Measurements from ENCODE around the gene CCDC191. TPM values are rescaled to one million over a fixed set of nuclear protein-coding genes. Genes with fewer than 3 reads are reported as not detected.
A peak's percentile ranks its signal among the peaks of the same experiment; 100 is the strongest.

CCDC191 gene
- total and polyA plus RNA-seq, 2 donors: 2.5 to 7.3 TPM

DNA sequence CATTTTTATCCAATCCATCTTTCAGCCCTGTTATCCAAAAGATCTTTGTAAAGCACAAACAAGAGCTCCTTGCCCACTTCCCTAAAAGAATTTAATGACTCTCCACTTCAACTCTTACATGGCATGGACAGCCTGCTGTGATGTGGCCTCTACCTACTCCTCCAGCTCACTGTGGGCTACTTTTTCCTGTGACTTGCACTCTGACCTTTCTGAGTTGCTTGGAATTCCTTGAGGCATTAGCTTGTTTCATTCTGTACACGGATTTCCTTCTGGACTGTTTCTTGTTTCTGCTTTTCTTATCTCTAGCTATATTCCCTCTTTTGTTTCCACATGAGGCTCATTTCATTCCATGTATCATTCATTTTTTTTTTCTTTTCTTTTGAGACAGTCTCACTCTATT is 15.5 kb upstream of the CCDC191 start:
- Histone ChIP-seq H3K27me3 (ENCODE audit: control insufficient read depth in 2 of 2, insufficient read depth in 1 of 2, low read length in 1 of 2) (no peaks in the 10 kb centered on the region), H3K4me1 (ENCODE audit: control insufficient read depth in 2 of 2, insufficient read depth in 2 of 2, low read length in 2 of 2) (no peaks in the 10 kb centered on the region), H3K4me3 (ENCODE audit: low read length in 2 of 2) (no peak overlapping the region), H3K9me3 (ENCODE audit: control insufficient read depth in 2 of 2, insufficient read depth in 1 of 2, low read length in 1 of 2) (no peaks in the 10 kb centered on the region), H3K36me3 (ENCODE audit: control insufficient read depth in 2 of 2, insufficient read depth in 2 of 2, low read length in 1 of 2) (peaks cover 23 to 51% of the 10 kb centered on the region in 2 donors), H3K27ac (ENCODE audit: low read depth in 1 of 2, low read length in 1 of 2) (no peak overlapping the region)
- 88% methylated on average over 1 of the region's 1 CpG for WGBS
- DNase-seq (ENCODE audit: low read depth in 6 of 9, low spot score in 9 of 9): no peak

- Histone ChIP-seq H3K4me3 (ENCODE audit: low read length in 2 of 2) (no peak overlapping the region), H3K4me1 (ENCODE audit: control insufficient read depth in 2 of 2, insufficient read depth in 2 of 2, low read length in 2 of 2) (no peaks in the 10 kb centered on the region), H3K27ac (ENCODE audit: low read depth in 1 of 2, low read length in 1 of 2) (no peak overlapping the region), H3K36me3 (ENCODE audit: control insufficient read depth in 2 of 2, insufficient read depth in 2 of 2, low read length in 1 of 2) (peaks cover 11 to 32% of the 10 kb centered on the region in 2 donors), H3K27me3 (ENCODE audit: control insufficient read depth in 2 of 2, insufficient read depth in 1 of 2, low read length in 1 of 2) (no peaks in the 10 kb centered on the region), H3K9me3 (ENCODE audit: control insufficient read depth in 2 of 2, insufficient read depth in 1 of 2, low read length in 1 of 2) (no peaks in the 10 kb centered on the region)
- 98% methylated on average over 4 of the region's 4 CpGs for WGBS
- DNase-seq (ENCODE audit: low read depth in 6 of 9, low spot score in 9 of 9): no peak
These were observed 12.0 kb upstream of the CCDC191 start for GRCh38 chr3:114068336-114068735.

DNA sequence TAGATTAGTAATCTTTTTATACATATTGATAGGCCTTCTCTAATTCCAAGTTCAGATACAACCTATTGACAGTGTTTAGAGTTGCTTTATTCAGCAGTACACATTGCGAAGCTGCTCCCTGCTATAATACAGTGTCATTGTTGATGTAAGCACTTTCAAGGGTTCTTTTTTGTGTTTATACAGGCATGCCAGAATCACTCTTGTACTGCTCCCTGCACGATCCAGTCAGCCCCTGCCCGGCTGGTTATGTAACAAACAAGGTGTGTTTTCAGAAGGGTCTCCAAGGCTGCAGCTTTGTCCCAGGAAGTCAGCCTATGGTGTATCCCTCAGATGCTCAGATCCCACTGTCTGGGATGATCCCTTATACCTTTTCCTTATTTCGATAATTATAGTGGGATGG is 11.5 kb upstream of the CCDC191 start:
- 98% methylated on average over 4 of the region's 4 CpGs for WGBS
- Histone ChIP-seq H3K27me3 (ENCODE audit: control insufficient read depth in 2 of 2, insufficient read depth in 1 of 2, low read length in 1 of 2) (no peaks in the 10 kb centered on the region), H3K27ac (ENCODE audit: low read depth in 1 of 2, low read length in 1 of 2) (no peak overlapping the region), H3K4me3 (ENCODE audit: low read length in 2 of 2) (no peak overlapping the region), H3K9me3 (ENCODE audit: control insufficient read depth in 2 of 2, insufficient read depth in 1 of 2, low read length in 1 of 2) (no peaks in the 10 kb centered on the region), H3K36me3 (ENCODE audit: control insufficient read depth in 2 of 2, insufficient read depth in 2 of 2, low read length in 1 of 2) (peaks cover 7 to 28% of the 10 kb centered on the region in 2 donors), H3K4me1 (ENCODE audit: control insufficient read depth in 2 of 2, insufficient read depth in 2 of 2, low read length in 2 of 2) (no peaks in the 10 kb centered on the region)
- no peak for DNase-seq (ENCODE audit: low read depth in 6 of 9, low spot score in 9 of 9)

- H3K4me1 ChIP-seq (ENCODE audit: control insufficient read depth in 2 of 2, insufficient read depth in 2 of 2, low read length in 2 of 2): peaks cover 0 to 3% of the 10 kb centered on the region in 2 donors
- H3K4me3 ChIP-seq (ENCODE audit: low read length in 2 of 2): no peak overlapping the region
- H3K27me3 ChIP-seq (ENCODE audit: control insufficient read depth in 2 of 2, insufficient read depth in 1 of 2, low read length in 1 of 2): no peaks in the 10 kb centered on the region
- H3K36me3 ChIP-seq (ENCODE audit: control insufficient read depth in 2 of 2, insufficient read depth in 2 of 2, low read length in 1 of 2): peaks cover 0 to 9% of the 10 kb centered on the region in 2 donors
- 96% methylated on average over 8 of the region's 8 CpGs for WGBS
- no peaks in the 10 kb centered on the region for H3K9me3 ChIP-seq (ENCODE audit: control insufficient read depth in 2 of 2, insufficient read depth in 1 of 2, low read length in 1 of 2)
- no peak overlapping the region for H3K27ac ChIP-seq (ENCODE audit: low read depth in 1 of 2, low read length in 1 of 2)
- no peak for DNase-seq (ENCODE audit: low read depth in 6 of 9, low spot score in 9 of 9)
These were observed 4.8 kb upstream of the CCDC191 start for GRCh38 chr3:114060906-114061655.

DNA sequence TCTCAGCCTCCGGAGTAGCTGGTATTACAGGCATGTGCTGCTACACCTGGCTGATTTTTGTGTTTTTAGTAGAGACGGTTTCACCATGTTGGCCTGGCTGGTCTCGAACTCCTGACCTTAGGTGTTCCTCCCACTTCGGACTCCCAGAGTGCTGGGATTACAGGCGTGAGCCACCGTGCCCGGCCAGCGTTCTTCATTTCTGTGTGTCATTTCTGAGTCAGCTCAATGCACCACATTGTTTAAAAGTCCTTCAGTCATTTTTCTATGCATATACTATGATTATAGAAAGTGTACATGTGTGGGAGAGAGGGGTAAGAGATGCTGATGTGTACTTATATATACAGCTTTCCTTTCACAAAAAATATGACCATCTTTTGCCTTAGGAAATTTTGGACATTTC is 2.3 kb upstream of the CCDC191 start:
- peaks cover 0 to 3% of the 10 kb centered on the region in 2 donors for H3K4me1 ChIP-seq (ENCODE audit: control insufficient read depth in 2 of 2, insufficient read depth in 2 of 2, low read length in 2 of 2)
- no peaks in the 10 kb centered on the region for H3K27me3 ChIP-seq (ENCODE audit: control insufficient read depth in 2 of 2, insufficient read depth in 1 of 2, low read length in 1 of 2)
- no peak for DNase-seq (ENCODE audit: low read depth in 6 of 9, low spot score in 9 of 9)
- no peaks in the 10 kb centered on the region for H3K9me3 ChIP-seq (ENCODE audit: control insufficient read depth in 2 of 2, insufficient read depth in 1 of 2, low read length in 1 of 2)
- peaks cover 0 to 3% of the 10 kb centered on the region in 2 donors for H3K36me3 ChIP-seq (ENCODE audit: control insufficient read depth in 2 of 2, insufficient read depth in 2 of 2, low read length in 1 of 2)
- no peak overlapping the region for H3K4me3 ChIP-seq (ENCODE audit: low read length in 2 of 2)
- H3K27ac ChIP-seq (ENCODE audit: low read depth in 1 of 2, low read length in 1 of 2): no peak overlapping the region
- 97% methylated on average over 8 of the region's 8 CpGs for WGBS

GRCh38 chr3:114057011-114057347 is 653 bp upstream of the CCDC191 start:
- Histone ChIP-seq H3K4me1 (ENCODE audit: control insufficient read depth in 2 of 2, insufficient read depth in 2 of 2, low read length in 2 of 2) (peaks cover 0 to 3% of the 10 kb centered on the region in 2 donors), H3K27ac (ENCODE audit: low read depth in 1 of 2, low read length in 1 of 2) (peak overlapping the region; percentile 76 to 82), H3K36me3 (ENCODE audit: control insufficient read depth in 2 of 2, insufficient read depth in 2 of 2, low read length in 1 of 2) (peaks cover 0 to 3% of the 10 kb centered on the region in 2 donors), H3K9me3 (ENCODE audit: control insufficient read depth in 2 of 2, insufficient read depth in 1 of 2, low read length in 1 of 2) (no peaks in the 10 kb centered on the region), H3K4me3 (ENCODE audit: low read length in 2 of 2) (peak overlapping the region; percentile 88 to 91), H3K27me3 (ENCODE audit: control insufficient read depth in 2 of 2, insufficient read depth in 1 of 2, low read length in 1 of 2) (no peaks in the 10 kb centered on the region)
- no peak for DNase-seq (ENCODE audit: low read depth in 6 of 9, low spot score in 9 of 9)
- WGBS: under 1% methylated on average over 8 of the region's 8 CpGs

DNA sequence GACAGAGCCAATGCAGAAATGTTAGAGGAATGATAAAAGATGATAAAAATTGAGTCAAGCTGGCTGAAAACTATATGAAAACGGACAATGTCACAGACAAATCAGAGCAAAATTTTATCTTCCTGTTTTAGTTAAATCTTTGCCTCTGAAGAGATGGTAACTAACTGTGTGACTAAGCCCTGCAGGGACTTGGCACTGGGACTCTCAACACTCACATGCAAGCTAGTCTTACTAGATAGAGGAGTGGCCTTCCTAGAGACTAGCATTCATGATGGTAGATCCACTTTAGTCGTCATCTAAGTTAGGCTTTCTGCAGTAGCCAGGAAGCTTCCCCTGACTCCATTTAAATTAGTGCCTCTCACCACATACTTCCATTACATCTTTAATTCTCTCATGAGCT is 4.1 kb downstream of the CCDC191 start:
- WGBS: over 99% methylated on average over 2 of the region's 2 CpGs
- no peak overlapping the region for H3K27ac ChIP-seq (ENCODE audit: low read depth in 1 of 2, low read length in 1 of 2)
- H3K4me3 ChIP-seq (ENCODE audit: low read length in 2 of 2): no peak overlapping the region
- no peaks in the 10 kb centered on the region for H3K9me3 ChIP-seq (ENCODE audit: control insufficient read depth in 2 of 2, insufficient read depth in 1 of 2, low read length in 1 of 2)
- no peak for DNase-seq (ENCODE audit: low read depth in 6 of 9, low spot score in 9 of 9)
- no peaks in the 10 kb centered on the region for H3K36me3 ChIP-seq (ENCODE audit: control insufficient read depth in 2 of 2, insufficient read depth in 2 of 2, low read length in 1 of 2)
- no peaks in the 10 kb centered on the region for H3K4me1 ChIP-seq (ENCODE audit: control insufficient read depth in 2 of 2, insufficient read depth in 2 of 2, low read length in 2 of 2)
- H3K27me3 ChIP-seq (ENCODE audit: control insufficient read depth in 2 of 2, insufficient read depth in 1 of 2, low read length in 1 of 2): no peaks in the 10 kb centered on the region

DNA sequence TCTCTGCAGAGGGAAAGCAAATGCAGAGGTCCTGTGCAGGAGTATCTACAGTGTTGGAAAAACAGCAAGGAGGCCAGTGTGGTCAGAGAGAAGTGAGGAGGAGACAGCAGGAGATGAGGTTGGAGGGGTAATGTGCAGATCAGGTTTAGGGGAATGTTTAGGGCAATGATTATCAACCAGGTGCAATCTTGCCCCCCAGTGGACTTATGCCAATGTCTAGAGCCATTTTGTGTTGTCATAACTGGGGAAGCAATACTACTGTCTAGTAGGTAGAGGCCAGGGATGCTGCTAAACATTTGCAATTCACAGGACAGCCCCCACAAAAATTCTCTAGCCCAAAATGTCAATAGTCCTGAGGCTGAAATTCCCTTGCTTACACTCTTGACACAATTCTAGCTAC is 13.1 kb downstream of the CCDC191 start:
- Histone ChIP-seq H3K36me3 (ENCODE audit: control insufficient read depth in 2 of 2, insufficient read depth in 2 of 2, low read length in 1 of 2) (no peaks in the 10 kb centered on the region), H3K27me3 (ENCODE audit: control insufficient read depth in 2 of 2, insufficient read depth in 1 of 2, low read length in 1 of 2) (no peaks in the 10 kb centered on the region), H3K4me3 (ENCODE audit: low read length in 2 of 2) (no peak overlapping the region), H3K9me3 (ENCODE audit: control insufficient read depth in 2 of 2, insufficient read depth in 1 of 2, low read length in 1 of 2) (no peaks in the 10 kb centered on the region), H3K27ac (ENCODE audit: low read depth in 1 of 2, low read length in 1 of 2) (no peak overlapping the region), H3K4me1 (ENCODE audit: control insufficient read depth in 2 of 2, insufficient read depth in 2 of 2, low read length in 2 of 2) (no peaks in the 10 kb centered on the region)
- DNase-seq (ENCODE audit: low read depth in 6 of 9, low spot score in 9 of 9): no peak

DNA sequence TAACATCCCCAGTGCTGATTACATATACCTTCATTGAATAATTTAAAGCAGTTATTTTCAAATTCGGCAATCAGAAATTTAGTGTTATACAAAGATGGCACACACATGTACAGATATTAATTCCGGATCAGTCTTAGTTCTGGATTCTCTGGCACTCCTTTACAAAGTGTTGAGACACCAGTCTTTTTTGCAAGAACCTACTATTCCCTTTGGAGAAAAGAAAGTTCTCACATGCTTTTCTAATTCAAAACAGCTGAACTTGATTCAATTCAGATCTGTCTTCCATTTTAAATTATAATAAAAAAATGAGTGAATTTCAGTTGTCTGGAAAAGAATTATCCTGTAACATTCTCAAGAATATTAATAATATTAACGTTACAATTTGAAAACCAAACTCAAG is 20.4 kb downstream of the CCDC191 start:
- H3K4me1 ChIP-seq (ENCODE audit: control insufficient read depth in 2 of 2, insufficient read depth in 2 of 2, low read length in 2 of 2): no peaks in the 10 kb centered on the region
- WGBS: 99% methylated on average over 3 of the region's 3 CpGs
- H3K27me3 ChIP-seq (ENCODE audit: control insufficient read depth in 2 of 2, insufficient read depth in 1 of 2, low read length in 1 of 2): no peaks in the 10 kb centered on the region
- no peaks in the 10 kb centered on the region for H3K9me3 ChIP-seq (ENCODE audit: control insufficient read depth in 2 of 2, insufficient read depth in 1 of 2, low read length in 1 of 2)
- DNase-seq (ENCODE audit: low read depth in 6 of 9, low spot score in 9 of 9): no peak
- H3K36me3 ChIP-seq (ENCODE audit: control insufficient read depth in 2 of 2, insufficient read depth in 2 of 2, low read length in 1 of 2): no peaks in the 10 kb centered on the region
- H3K4me3 ChIP-seq (ENCODE audit: low read length in 2 of 2): no peak overlapping the region
- H3K27ac ChIP-seq (ENCODE audit: low read depth in 1 of 2, low read length in 1 of 2): no peak overlapping the region
